Endothelial cell (in vitro differentiated cells): Measurements from ENCODE around the gene GRID1. TPM values are rescaled to one million over a fixed set of nuclear protein-coding genes. Genes with fewer than 3 reads are reported as not detected.

Experiments
- DNase-seq: peaks from one replicate; pipeline ENCODE4 v3.0.0; 2021; ENCODE audit warnings: low spot score
- H3K27ac Mint-ChIP-seq: one replicate; pipeline ENCODE4 v1.8.0; 2021; ENCODE audit warnings: mixed read lengths, inconsistent platforms; ENCODE audit not compliant: unreplicated experiment
- H3K27me3 Mint-ChIP-seq: one replicate; pipeline ENCODE4 v1.8.0; 2021; ENCODE audit warnings: mild to moderate bottlenecking, moderate library complexity, mixed read lengths, inconsistent platforms; ENCODE audit not compliant: unreplicated experiment
- H3K36me3 Mint-ChIP-seq: one replicate; pipeline ENCODE4 v1.8.0; 2021; ENCODE audit warnings: mild to moderate bottlenecking, low read depth, mixed read lengths, inconsistent platforms; ENCODE audit not compliant: unreplicated experiment
- H3K4me1 Mint-ChIP-seq: one replicate; pipeline ENCODE4 v1.8.0; 2021; ENCODE audit warnings: mild to moderate bottlenecking, mixed read lengths, inconsistent platforms; ENCODE audit not compliant: unreplicated experiment
- H3K4me3 Mint-ChIP-seq: one replicate; pipeline ENCODE4 v1.8.0; 2021; ENCODE audit warnings: mild to moderate bottlenecking, mixed read lengths, inconsistent platforms; ENCODE audit not compliant: unreplicated experiment
- H3K9me3 Mint-ChIP-seq: one replicate; pipeline ENCODE4 v1.8.0; 2021; ENCODE audit warnings: mixed read lengths, inconsistent platforms; ENCODE audit not compliant: unreplicated experiment
- CTCF ChIP-seq: fragments of 200-600 bp; sonication (generic); IDR thresholded peaks from one replicate; pipeline ENCODE4 v1.5.0; 2021; ENCODE audit warnings: antibody characterized with exemption; ENCODE audit not compliant: unreplicated experiment
- total RNA-seq: library from RNA; stranded (reverse); fragmentation: NEBNext Ultra II Directional; extraction: Animal tissue kit (Norgen Biotek cat#: 25700); gene quantifications from one replicate; pipeline ENCODE4 v1.2.1, GENCODE V29; 2021; ENCODE audit not compliant: unreplicated experiment

GRID1 gene
- total RNA-seq, 1 donor from 2014 or later = 0.26 TPM

GRCh38 chr10:86232644-86233043, 134.0 kb downstream of the GRID1 start:
- no peak for TF ChIP-seq CTCF
- Mint-ChIP-seq H3K27me3 (peaks cover 2% of the 10 kb centered on the region), H3K4me1 (no peaks in the 10 kb centered on the region), H3K4me3 (no peak overlapping the region), H3K36me3 (peaks cover 3% of the 10 kb centered on the region), H3K27ac (no peak overlapping the region), H3K9me3 (peaks cover 5% of the 10 kb centered on the region)
- no peak for DNase-seq

GRCh38 chr10:86231796-86232560, 134.6 kb downstream of the GRID1 start:
- no peak for TF ChIP-seq CTCF
- Mint-ChIP-seq H3K4me1 (no peaks in the 10 kb centered on the region), H3K27ac (no peak overlapping the region), H3K9me3 (peaks cover under 1% of the 10 kb centered on the region), H3K27me3 (peaks cover 3% of the 10 kb centered on the region), H3K4me3 (no peak overlapping the region), H3K36me3 (peaks cover under 1% of the 10 kb centered on the region)
- DNase-seq = no peak

- H3K27me3 Mint-ChIP-seq = peaks cover 5% of the 10 kb centered on the region
- no peak for TF ChIP-seq CTCF
- H3K9me3 Mint-ChIP-seq = no peaks in the 10 kb centered on the region
- H3K27ac Mint-ChIP-seq = no peak overlapping the region
- DNase-seq = no peak
- H3K4me1 Mint-ChIP-seq = no peaks in the 10 kb centered on the region
- H3K36me3 Mint-ChIP-seq = no peaks in the 10 kb centered on the region
- no peak overlapping the region for H3K4me3 Mint-ChIP-seq
These were observed 135.9 kb downstream of the GRID1 start for GRCh38 chr10:86230557-86231180.

GRCh38 chr10:86229811-86230556, 136.6 kb downstream of the GRID1 start:
- no peak for TF ChIP-seq CTCF
- Mint-ChIP-seq H3K27me3 (peaks cover 5% of the 10 kb centered on the region), H3K36me3 (no peaks in the 10 kb centered on the region), H3K9me3 (no peaks in the 10 kb centered on the region), H3K4me1 (no peaks in the 10 kb centered on the region), H3K4me3 (no peak overlapping the region), H3K27ac (no peak overlapping the region)
- no peak for DNase-seq

GRCh38 chr10:86229376-86229775, 137.2 kb downstream of the GRID1 start:
- H3K9me3 Mint-ChIP-seq = no peaks in the 10 kb centered on the region
- no peak for DNase-seq
- no peaks in the 10 kb centered on the region for H3K36me3 Mint-ChIP-seq
- no peak overlapping the region for H3K27ac Mint-ChIP-seq
- H3K4me3 Mint-ChIP-seq = no peak overlapping the region
- peaks cover 7% of the 10 kb centered on the region for H3K27me3 Mint-ChIP-seq
- TF ChIP-seq CTCF = no peak
- H3K4me1 Mint-ChIP-seq = peaks cover 3% of the 10 kb centered on the region
